A673 (cell line): ENCODE results near the gene TSHZ2. TPM values are rescaled to one million over a fixed set of nuclear protein-coding genes. Genes with fewer than 3 reads are reported as not detected.

Experiments
- BruUV-seq: library from RNA; stranded (reverse); fragments of 400-500 nt; replicated peaks from 2 replicates; lab custom pipeline; 2021; lab: Mats Ljungman, UMichigan
- CTCF ChIA-PET: fragments of 300-600 bp; sonication (Branson Sonifier 250); formaldehyde crosslinking; loops from one replicate; lab custom pipeline; 2022; ENCODE audit warnings: antibody characterized with exemption; lab: Charles Lee
- POLR2A ChIA-PET: fragments of 300-600 bp; sonication (Branson Sonifier 250); formaldehyde crosslinking; loops from one replicate; lab custom pipeline; 2022; ENCODE audit warnings: antibody characterized with exemption; ENCODE audit not compliant: low non-redundant PET; lab: Charles Lee
- DNase-seq: peaks from one replicate; pipeline ENCODE4 v3.0.0-alpha.2; 2015; ENCODE audit warnings: low spot score
- H3K27ac ChIP-seq: fragments of 200-600 bp; sonication (generic); 2 replicates; pipeline ENCODE4 v1.5.1; 2016; ENCODE audit warnings: mixed run types, low read depth, mild to moderate bottlenecking, mixed read lengths, antibody characterized with exemption, low read length; ENCODE audit not compliant: poor library complexity, severe bottlenecking
- H3K27me3 ChIP-seq: fragments of 200-600 bp; sonication (generic); replicated peaks from 2 replicates; pipeline ENCODE4 v1.6.1; 2017; ENCODE audit warnings: mixed run types, low read depth, mild to moderate bottlenecking, mixed read lengths, antibody characterized with exemption, low read length; ENCODE audit not compliant: insufficient read depth, poor library complexity
- H3K36me3 ChIP-seq: fragments of 200-600 bp; sonication (generic); 2 replicates; pipeline ENCODE4 v1.6.1; 2016; ENCODE audit warnings: mixed run types, mild to moderate bottlenecking, mixed read lengths, antibody characterized with exemption, low read length; ENCODE audit not compliant: insufficient read depth, poor library complexity, severe bottlenecking
- H3K4me1 ChIP-seq: fragments of 200-600 bp; sonication (generic); 2 replicates; pipeline ENCODE4 v1.6.1; 2017; ENCODE audit warnings: mixed run types, mild to moderate bottlenecking, mixed read lengths, antibody characterized with exemption, low read length; ENCODE audit not compliant: insufficient read depth, poor library complexity, severe bottlenecking
- H3K4me3 ChIP-seq: fragments of 200-600 bp; sonication (generic); 2 replicates; pipeline ENCODE4 v1.5.1; 2016; ENCODE audit warnings: low read depth, mixed run types, mild to moderate bottlenecking, mixed read lengths, low read length; ENCODE audit not compliant: poor library complexity, severe bottlenecking
- H3K9me3 ChIP-seq: fragments of 200-600 bp; sonication (generic); 2 replicates; pipeline ENCODE4 v1.6.1; 2016; ENCODE audit warnings: mixed run types, low read depth, mild to moderate bottlenecking, mixed read lengths, antibody characterized with exemption, low read length; ENCODE audit not compliant: poor library complexity, severe bottlenecking
- CTCF ChIP-seq: fragments of 300-800, 200-600 bp; sonication (generic); conservative IDR thresholded peaks from 2 replicates; pipeline ENCODE4 v1.5.1; 2017; ENCODE audit warnings: low read depth, mild to moderate bottlenecking, antibody characterized with exemption, low read length, moderate library complexity, mixed read lengths
- EZH2 ChIP-seq: fragments of 200-600 bp; sonication (generic); IDR thresholded peaks from 2 replicates; pipeline ENCODE4 v1.6.1; 2017; ENCODE audit warnings: borderline replicate concordance, low read depth, mild to moderate bottlenecking, mixed read lengths, antibody characterized with exemption, low read length; ENCODE audit not compliant: poor library complexity, severe bottlenecking
- intact Hi-C: fragments of 100-400 bp; cut with micrococcal nuclease; formaldehyde crosslinking; loops from one replicate; pipeline ENCODE4 v1.10.0; 2022; ENCODE audit not compliant: unreplicated experiment
- total RNA-seq: library from RNA; stranded (reverse); gene quantifications from 2 replicates; pipeline ENCODE4 v1.2.3, GENCODE V29; 2021

The TSHZ2 gene
- total RNA-seq, 1 experiment from 2014 or later, result 4.1 TPM

GRCh38 chr20:53161073-53161472, 188.9 kb downstream of the TSHZ2 start:
- BruUV-seq, result no TSS peak
- Histone ChIP-seq H3K36me3 (no peaks in the 10 kb centered on the region), H3K27me3 (no peaks in the 10 kb centered on the region), H3K4me3 (no peak overlapping the region), H3K4me1 (peaks cover 12% of the 10 kb centered on the region), H3K9me3 (no peaks in the 10 kb centered on the region), H3K27ac (no peak overlapping the region)
- intact Hi-C loops, result no loop called here
- ChIA-PET POLR2A (no interaction called here), CTCF (no interaction called here)
- no peak for DNase-seq
- TF ChIP-seq CTCF (no peak), EZH2 (no peak)

GRCh38 chr20:53161473-53161872, 189.3 kb downstream of the TSHZ2 start:
- TF ChIP-seq CTCF (no peak), EZH2 (no peak)
- H3K27ac ChIP-seq, result no peak overlapping the region
- peaks cover 12% of the 10 kb centered on the region for H3K4me1 ChIP-seq
- ChIA-PET POLR2A (no interaction called here), CTCF (no interaction called here)
- no peaks in the 10 kb centered on the region for H3K9me3 ChIP-seq
- H3K27me3 ChIP-seq, result no peaks in the 10 kb centered on the region
- no peaks in the 10 kb centered on the region for H3K36me3 ChIP-seq
- no TSS peak for BruUV-seq
- DNase-seq, result no peak
- no peak overlapping the region for H3K4me3 ChIP-seq
- intact Hi-C loops, result no loop called here

- TF ChIP-seq CTCF (peak; percentile 49), EZH2 (no peak)
- ChIA-PET CTCF (no interaction called here), POLR2A (no interaction called here)
- Histone ChIP-seq H3K4me3 (no peak overlapping the region), H3K27ac (peak overlapping the region; percentile 1), H3K27me3 (no peaks in the 10 kb centered on the region), H3K9me3 (no peaks in the 10 kb centered on the region), H3K36me3 (no peaks in the 10 kb centered on the region), H3K4me1 (peaks cover 12% of the 10 kb centered on the region)
- BruUV-seq, result no TSS peak
- intact Hi-C loops, result no loop called here
- peak; percentile 81 for DNase-seq
Observed at GRCh38 chr20:53162251-53162835, 190.2 kb downstream of the TSHZ2 start.
